Stomach (tissue), 9 donors: ENCODE data around the gene DCTPP1. TPM values are rescaled to one million over a fixed set of nuclear protein-coding genes. Genes with fewer than 3 reads are reported as not detected.

Source experiments
- DNase-seq, 2 donors: peaks; one replicate each; pipeline versions ENCODE4 v3.0.0 to v3.0.0-alpha.2; 2013 to 2019
- H3K27ac ChIP-seq, 5 donors: fragments of 200-600 bp in 4 of 5; sonication (generic) in 4 of 5; one replicate each; pipeline ENCODE4 v1.5.1; 2013 to 2019; ENCODE audit warnings: mild to moderate bottlenecking in 1 of 5, moderate library complexity in 1 of 5
- H3K27me3 ChIP-seq, 3 donors: fragments of 200-600 bp; sonication (generic); one replicate each; pipeline ENCODE4 v1.5.1; 2017 to 2019; ENCODE audit warnings: mixed run types in 1 of 3
- H3K36me3 ChIP-seq, 4 donors: fragments of 200-600 bp; sonication (generic); 1 replicate in 3 of 4; 2 replicates in 1 of 4; pipeline ENCODE4 v1.5.1; 2016 to 2019
- H3K4me1 ChIP-seq, 4 donors: fragments of 200-600 bp; sonication (generic); one replicate each; pipeline ENCODE4 v1.5.1; 2016 to 2019
- H3K4me3 ChIP-seq, 4 donors: fragments of 200-600 bp; sonication (generic) in 3 of 4; one replicate each; pipeline ENCODE4 v1.5.1; 2016 to 2019; ENCODE audit warnings: mild to moderate bottlenecking in 1 of 4
- H3K9me3 ChIP-seq, 4 donors: fragments of 200-600 bp; sonication (generic); one replicate each; pipeline ENCODE4 v1.5.1; 2016 to 2019
- EP300 ChIP-seq: sonication (generic); formaldehyde crosslinking; IDR thresholded peaks from one replicate; pipeline ENCODE4 v1.6.1; 2017; ENCODE audit warnings: antibody characterized with exemption
- POLR2A ChIP-seq, 4 donors: fragments of 450-650 bp; IDR thresholded peaks; one replicate each; pipeline ENCODE4 v1.6.1; 2016; ENCODE audit warnings: antibody characterized with exemption in 4 of 4, control low read depth in 2 of 4, mild to moderate bottlenecking in 1 of 4, moderate library complexity in 1 of 4
- POLR2AphosphoS5 ChIP-seq, 3 donors: sonication (generic); formaldehyde crosslinking; IDR thresholded peaks; one replicate each; pipeline ENCODE4 v1.6.1; 2016; ENCODE audit warnings: antibody characterized with exemption in 3 of 3
- WGBS, 5 donors: extraction: QIAGEN DNeasy Blood & Tissue Kit in 3 of 5; methylation state at CpG; one replicate each; pipeline versions ENCODE4 v1.1.5 to v1.1.7; 2013 to 2018; 5-methylcytosine and 5-hydroxymethylcytosine counted together
- intact Hi-C: fragments of 100-400 bp; cut with DNase I; formaldehyde crosslinking; loops from one replicate; pipeline ENCODE4 v1.15.1; 2023; ENCODE audit warnings: low total_unique reads
- polyA plus RNA-seq, 3 donors: library from polyadenylated mRNA; stranded (reverse); fragments of 200-250 nt; gene quantifications; one replicate each; pipeline ENCODE4 v1.2.3, GENCODE V29; 2013
- total RNA-seq, 5 donors: library from RNA; depleted of rRNA; stranded (reverse); fragments of >200 nt; gene quantifications; one replicate each; pipeline versions ENCODE4 v1.1.0 to v1.2.3, GENCODE V29; 2014 to 2016
- TF ChIP-seq, protein P1 (sequence below), 7 experiments: fragments of 450-650 bp in 4 of 7; fragments of 200-600 bp in 3 of 7; sonication (generic) in 3 of 7; IDR thresholded peaks; one replicate each; pipeline ENCODE4 v1.5.1; 2016 to 2019; ENCODE audit warnings: antibody characterized with exemption in 7 of 7, control low read depth in 2 of 7, mild to moderate bottlenecking in 1 of 7
- donor health status: healthy with polysubstance abuse.
- donor health status: Bipolar disorder and iron deficiency.
- donor health status: healthy.

Gene DCTPP1
- total and polyA plus RNA-seq, 8 donors: 15.5 to 50.2 (median 35.9) TPM; not detected in 1

DNA sequence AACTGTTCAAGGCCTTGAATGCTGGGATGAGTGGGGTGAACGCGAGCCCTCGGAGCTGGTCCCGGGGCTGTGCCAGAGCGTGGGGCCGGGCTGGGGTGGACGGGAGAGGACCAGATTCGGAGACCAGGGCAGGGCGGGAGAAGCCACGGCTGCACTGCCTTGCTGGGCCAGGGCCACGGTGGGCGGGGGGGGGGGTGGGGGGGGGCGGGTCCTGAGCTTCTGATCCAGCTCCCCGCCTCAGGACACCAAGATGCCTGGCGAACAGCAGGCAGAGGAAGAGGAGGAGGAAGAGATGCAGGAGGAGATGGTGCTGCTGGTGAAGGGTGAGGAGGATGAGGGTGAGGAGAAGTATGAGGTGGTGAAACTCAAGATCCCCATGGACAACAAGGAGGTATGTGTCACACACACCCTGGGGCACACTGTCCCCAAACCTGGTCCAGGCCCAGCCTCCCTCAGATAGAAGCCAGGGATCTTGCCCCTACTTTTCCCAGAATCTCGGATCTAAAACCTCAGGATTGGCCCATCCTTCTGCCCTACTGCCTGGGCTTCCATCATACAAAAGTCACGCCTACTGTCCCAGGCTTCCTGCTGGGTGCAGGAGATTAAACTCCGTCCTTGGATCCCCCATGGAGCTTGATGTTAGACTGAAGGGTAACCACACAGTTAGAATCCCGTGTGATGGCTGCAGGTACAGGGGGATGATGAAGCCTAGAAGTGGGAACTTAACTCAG is 21.9 kb downstream of the DCTPP1 start:
- TF ChIP-seq, protein P1, sequence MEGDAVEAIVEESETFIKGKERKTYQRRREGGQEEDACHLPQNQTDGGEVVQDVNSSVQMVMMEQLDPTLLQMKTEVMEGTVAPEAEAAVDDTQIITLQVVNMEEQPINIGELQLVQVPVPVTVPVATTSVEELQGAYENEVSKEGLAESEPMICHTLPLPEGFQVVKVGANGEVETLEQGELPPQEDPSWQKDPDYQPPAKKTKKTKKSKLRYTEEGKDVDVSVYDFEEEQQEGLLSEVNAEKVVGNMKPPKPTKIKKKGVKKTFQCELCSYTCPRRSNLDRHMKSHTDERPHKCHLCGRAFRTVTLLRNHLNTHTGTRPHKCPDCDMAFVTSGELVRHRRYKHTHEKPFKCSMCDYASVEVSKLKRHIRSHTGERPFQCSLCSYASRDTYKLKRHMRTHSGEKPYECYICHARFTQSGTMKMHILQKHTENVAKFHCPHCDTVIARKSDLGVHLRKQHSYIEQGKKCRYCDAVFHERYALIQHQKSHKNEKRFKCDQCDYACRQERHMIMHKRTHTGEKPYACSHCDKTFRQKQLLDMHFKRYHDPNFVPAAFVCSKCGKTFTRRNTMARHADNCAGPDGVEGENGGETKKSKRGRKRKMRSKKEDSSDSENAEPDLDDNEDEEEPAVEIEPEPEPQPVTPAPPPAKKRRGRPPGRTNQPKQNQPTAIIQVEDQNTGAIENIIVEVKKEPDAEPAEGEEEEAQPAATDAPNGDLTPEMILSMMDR (IDR thresholded peaks at IDR 0.05): no peak
- TF ChIP-seq EP300 (no peak), POLR2AphosphoS5 (IDR thresholded peaks at IDR 0.05) (no peak), POLR2A (IDR thresholded peaks at IDR 0.05) (no peak)
- Histone ChIP-seq H3K9me3 (no peaks in the 10 kb centered on the region), H3K27ac (peak overlapping the region; percentile 88 to 93 (median 90)), H3K4me1 (peaks cover 21 to 38% (median 31%) of the 10 kb centered on the region in 4 donors), H3K36me3 (peaks cover 8 to 17% (median 11%) of the 10 kb centered on the region in 4 donors), H3K27me3 (no peaks in the 10 kb centered on the region), H3K4me3 (peak overlapping the region; percentile 56 to 77 (median 64))
- WGBS, 5 donors: 11 to 19% (median 14%) methylated on average over 9 to 18 of the region's 19 CpGs
- no peak for DNase-seq
- intact Hi-C loops: no loop called here

GRCh38 chr16:30407102-30407803 is 22.6 kb downstream of the DCTPP1 start, which contains the start of gene ZNF771:
Gene ZNF771, plus strand, starts transcription at chr16:30407606. Its CDS starts 448 bp downstream, at chr16:30408054.
- TF ChIP-seq POLR2A (IDR thresholded peaks at IDR 0.05): no peak
- peak in 2 of 3 donors; percentile 19 to 76 for TF ChIP-seq POLR2AphosphoS5 (IDR thresholded peaks at IDR 0.05)
- 0 to 2% (median 1%) methylated on average over 29 to 65 of the region's 65 CpGs for WGBS, 5 donors
- H3K4me3 ChIP-seq: peak within 1 kb of the TSS; percentile 56 to 77 (median 64)
- H3K4me1 ChIP-seq: peaks cover 21 to 38% (median 31%) of the 10 kb centered on the region in 4 donors
- H3K36me3 ChIP-seq: peaks cover 6 to 12% (median 10%) of the 10 kb centered on the region in 4 donors
- H3K9me3 ChIP-seq: no peaks in the 10 kb centered on the region
- intact Hi-C loops: no loop called here
- H3K27me3 ChIP-seq: no peaks in the 10 kb centered on the region
- peak; percentile 95 to 97 for DNase-seq
- H3K27ac ChIP-seq: peak within 1 kb of the TSS; percentile 88 to 93 (median 90)

DNA sequence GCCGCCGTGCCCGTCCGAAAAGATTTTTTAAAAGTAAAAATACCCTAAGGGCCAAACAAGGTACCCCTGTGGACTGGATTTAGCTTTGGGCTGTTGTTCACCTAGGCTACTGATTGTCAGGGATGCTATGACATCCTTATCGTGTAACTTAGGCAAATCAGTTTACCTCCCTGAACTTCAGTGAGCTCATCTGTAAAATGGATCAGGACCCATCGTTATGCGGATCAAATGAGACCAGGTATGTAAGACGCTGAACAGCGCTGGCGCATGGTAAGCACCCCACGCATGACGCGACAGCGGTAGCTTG is 23.1 kb downstream of the DCTPP1 start:
- intact Hi-C loops: no loop called here
- no peaks in the 10 kb centered on the region for H3K27me3 ChIP-seq
- H3K27ac ChIP-seq: peak overlapping the region; percentile 88 to 93 (median 90)
- H3K36me3 ChIP-seq: peaks cover 2 to 9% (median 6%) of the 10 kb centered on the region in 4 donors
- peak overlapping the region; percentile 56 to 77 (median 64) for H3K4me3 ChIP-seq
- DNase-seq: no peak
- 17 to 21% (median 18%) methylated on average over 14 of the region's 14 CpGs for WGBS, 5 donors
- TF ChIP-seq, protein P1 (IDR thresholded peaks at IDR 0.05): no peak
- no peak for TF ChIP-seq POLR2AphosphoS5 (IDR thresholded peaks at IDR 0.05)
- no peak for TF ChIP-seq POLR2A (IDR thresholded peaks at IDR 0.05)
- TF ChIP-seq EP300: no peak
- no peaks in the 10 kb centered on the region for H3K9me3 ChIP-seq
- peaks cover 21 to 38% (median 31%) of the 10 kb centered on the region in 4 donors for H3K4me1 ChIP-seq

GRCh38 chr16:30401768-30402425 is 27.9 kb downstream of the DCTPP1 start:
- 70 to 74% (median 74%) methylated on average over 8 of the region's 8 CpGs for WGBS, 5 donors
- intact Hi-C loops: no loop called here
- DNase-seq: no peak

More at GRCh38 chr16:30401768-30402425, 27.9 kb downstream of the DCTPP1 start:
- Histone ChIP-seq H3K9me3 (no peaks in the 10 kb centered on the region), H3K27me3 (no peaks in the 10 kb centered on the region), H3K4me3 (no peak overlapping the region), H3K36me3 (peaks cover 11 to 21% (median 18%) of the 10 kb centered on the region in 4 donors), H3K27ac (no peak overlapping the region), H3K4me1 (peaks cover 2 to 49% (median 24%) of the 10 kb centered on the region in 4 donors)
- TF ChIP-seq, protein P1 (IDR thresholded peaks at IDR 0.05): no peak
- TF ChIP-seq EP300 (no peak), POLR2A (IDR thresholded peaks at IDR 0.05) (no peak), POLR2AphosphoS5 (IDR thresholded peaks at IDR 0.05) (no peak)
